Hematopoietic multipotent progenitor cell treated with erythropoietin and hydrocortisone succinate and interleukin-3 and kit ligand, for 6 days (in vitro differentiated cells): ENCODE measurements around the gene UBIAD1.

Source experiments
- DNase-seq: peaks from one replicate; pipeline ENCODE4 v3.0.0-alpha.2; 2015

Gene UBIAD1

DNA sequence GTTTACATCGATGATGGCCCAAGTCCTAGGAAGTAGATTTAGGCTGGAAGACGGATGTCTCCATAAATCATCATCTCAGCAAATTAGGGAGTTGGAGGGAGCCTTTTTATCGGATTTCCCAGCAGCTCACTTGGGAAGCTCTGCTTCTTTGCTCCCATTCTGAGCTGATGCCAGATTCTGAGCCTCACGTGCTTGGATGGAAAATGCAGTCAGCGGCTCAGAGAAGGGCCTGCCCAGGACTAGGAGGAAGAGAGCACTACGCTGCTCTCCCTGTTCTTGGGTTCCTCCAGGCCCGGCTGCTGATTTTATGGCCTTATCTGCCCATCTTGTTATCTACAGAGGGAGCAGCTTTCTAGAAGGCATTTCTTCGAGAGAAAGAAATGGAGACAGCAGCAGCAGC is 42.0 kb downstream of the UBIAD1 start:
- no peak for DNase-seq

DNA sequence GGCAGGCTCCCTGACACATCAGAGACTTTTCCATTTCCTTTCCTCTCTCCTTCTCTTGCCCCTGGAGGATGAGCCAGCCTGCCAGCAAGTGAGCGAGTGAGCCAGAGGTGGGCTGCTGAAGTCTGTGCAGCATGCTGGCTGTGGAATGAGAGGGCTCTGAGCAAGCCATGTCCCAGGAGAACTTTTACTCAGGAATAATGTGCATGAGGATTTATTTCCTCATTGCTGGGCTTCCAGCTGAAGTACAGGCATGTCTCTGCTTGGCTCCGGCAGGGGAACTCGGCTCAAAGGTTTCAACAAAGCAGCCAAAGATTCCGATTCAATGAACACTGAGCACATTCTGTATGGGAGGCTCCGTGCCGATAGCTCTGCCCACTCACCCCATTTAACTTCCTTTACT is 43.7 kb downstream of the UBIAD1 start:
- no peak for DNase-seq

DNA sequence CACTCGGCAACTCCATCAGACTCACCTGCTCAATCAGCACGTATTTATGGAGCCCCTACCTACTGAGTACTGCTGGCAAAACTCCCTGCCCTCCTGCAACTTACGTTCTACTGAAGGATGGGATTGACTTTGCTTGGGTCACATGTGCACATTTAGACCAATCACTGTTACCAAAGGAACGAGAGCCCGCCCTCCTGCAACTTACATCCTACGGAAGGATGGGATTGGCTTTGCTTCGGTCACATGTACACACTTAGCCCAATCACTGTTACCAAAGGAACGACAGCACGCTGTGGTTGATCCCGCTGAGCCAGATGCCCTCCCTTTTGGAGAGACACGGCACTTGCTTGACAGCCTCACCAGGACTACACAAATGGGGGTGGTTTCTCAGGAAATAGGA is 46.0 kb downstream of the UBIAD1 start:
- no peak for DNase-seq

DNA sequence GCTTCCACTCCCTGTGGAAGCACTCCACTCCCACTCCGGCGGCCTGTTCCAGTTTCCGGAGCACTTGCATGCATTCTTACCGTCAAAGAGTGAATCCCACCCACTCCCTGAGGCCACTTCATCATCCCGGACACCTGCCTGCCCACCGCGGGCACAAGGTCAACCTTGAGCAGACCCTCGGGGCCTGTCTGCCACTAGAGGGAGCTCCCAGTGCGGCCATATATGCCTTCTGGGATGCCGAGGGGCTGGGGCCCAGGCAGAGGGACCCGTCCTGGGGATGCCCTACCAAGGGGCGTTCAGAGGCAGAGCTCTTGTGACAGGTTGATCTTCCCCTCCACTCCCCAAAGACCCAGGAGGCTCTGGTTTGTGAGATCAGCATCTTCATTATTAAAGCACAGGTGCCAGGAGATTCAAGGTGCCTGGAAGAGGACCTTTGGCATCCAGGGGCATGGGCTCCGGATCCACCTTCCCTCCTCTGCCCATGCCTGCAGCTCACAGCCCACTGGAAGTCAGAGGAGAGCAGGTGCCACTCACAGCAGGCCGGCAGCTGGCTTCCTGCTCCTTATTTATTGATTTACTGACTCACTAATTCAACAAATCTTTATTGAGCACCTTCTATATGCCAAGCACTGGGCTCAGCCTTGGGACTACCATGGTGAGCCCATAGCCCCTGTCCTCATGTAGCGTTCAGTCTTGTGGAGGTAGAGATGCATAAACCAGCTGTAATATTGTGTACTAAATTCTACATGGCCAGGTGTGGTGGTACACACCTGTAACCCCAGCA is 47.3 kb downstream of the UBIAD1 start:
- DNase-seq, result peak; percentile 44

DNA sequence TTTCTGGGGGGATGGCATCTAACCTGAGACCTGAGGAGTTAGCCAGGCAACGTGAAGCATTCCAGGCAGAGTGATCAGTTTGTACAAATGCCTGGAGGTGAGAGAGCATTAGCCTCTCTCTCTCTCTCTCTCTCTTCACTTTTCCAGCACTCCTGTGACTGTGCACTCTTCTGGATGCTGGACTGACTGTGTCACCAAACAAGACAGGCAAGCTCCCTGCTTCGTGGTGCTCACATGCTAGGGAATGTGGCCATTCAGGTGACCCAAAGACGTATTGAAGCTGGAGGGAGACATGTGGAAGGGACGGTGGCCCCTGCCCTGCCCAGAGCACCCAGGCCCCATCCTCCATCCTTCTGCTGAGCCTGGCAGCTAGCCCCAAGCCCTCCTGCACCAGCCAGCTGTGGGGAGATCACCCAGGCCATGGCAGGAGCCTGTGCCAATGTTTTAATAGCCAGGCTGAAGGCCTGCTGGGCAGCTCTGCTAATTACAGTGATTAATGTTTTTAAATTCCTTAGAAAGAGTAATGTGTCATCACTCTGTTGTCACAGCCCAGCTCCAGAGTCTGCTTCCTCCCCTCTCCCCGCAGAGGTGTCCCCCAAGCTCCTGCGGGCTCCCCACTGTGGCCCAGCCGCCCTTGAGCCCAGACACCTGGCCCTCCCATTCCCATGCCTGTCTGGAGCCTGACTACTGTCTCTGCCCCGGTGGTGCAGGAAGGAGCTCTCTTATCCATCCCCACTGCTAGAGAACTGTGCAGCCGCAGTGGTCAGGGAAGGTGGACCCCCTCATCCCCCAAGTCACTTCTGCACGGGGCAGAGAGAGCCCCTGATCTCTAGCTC is 48.9 kb downstream of the UBIAD1 start:
- no peak for DNase-seq

DNA sequence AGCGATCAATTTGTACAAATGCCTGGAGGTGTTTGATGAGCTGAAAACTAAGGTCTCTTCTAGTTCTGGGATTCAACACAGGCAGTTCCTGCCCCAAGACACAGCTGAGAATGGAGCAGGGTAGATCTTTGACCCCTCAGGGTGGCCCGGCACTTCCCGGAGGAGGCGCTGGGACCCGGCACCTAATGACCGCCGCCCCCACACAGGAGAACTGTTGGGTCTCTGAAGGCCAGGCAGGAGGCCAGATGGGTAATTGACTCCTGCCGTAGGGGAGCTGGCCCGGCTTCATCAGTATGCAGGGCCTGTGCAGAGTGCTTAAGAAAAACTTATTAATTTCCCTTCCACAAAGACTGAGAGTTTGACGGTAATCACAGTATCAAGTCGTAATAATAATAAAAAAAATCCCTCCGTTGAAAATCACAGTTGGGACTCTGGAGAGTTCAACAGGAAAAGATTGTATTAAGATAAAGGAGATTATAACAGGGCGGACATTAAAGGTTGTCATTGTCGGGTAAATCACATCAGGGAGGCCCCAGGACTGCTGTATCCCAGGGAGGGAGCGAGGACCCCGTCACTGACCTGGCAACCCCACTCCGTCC is 51.7 kb downstream of the UBIAD1 start:
- no peak for DNase-seq

DNA sequence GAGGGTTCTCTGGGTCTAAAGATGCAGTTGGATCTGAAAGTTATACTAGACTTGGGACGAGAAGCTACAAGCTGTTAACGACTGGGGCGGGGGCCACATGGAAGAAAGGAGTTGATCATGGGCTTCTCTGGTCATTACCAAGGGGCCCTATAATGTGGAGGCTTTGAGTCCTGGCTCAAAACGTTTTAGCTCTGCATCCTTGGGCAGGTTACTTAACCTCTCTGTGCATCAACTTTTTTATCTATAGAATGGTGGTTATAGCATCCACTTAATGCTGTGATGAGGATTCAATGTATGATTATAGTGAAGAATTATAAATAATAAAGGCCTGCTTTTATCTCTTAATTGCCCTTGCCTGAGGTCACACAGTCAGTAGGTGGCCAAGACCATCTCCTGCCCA is 53.1 kb downstream of the UBIAD1 start:
- DNase-seq, result no peak

DNA sequence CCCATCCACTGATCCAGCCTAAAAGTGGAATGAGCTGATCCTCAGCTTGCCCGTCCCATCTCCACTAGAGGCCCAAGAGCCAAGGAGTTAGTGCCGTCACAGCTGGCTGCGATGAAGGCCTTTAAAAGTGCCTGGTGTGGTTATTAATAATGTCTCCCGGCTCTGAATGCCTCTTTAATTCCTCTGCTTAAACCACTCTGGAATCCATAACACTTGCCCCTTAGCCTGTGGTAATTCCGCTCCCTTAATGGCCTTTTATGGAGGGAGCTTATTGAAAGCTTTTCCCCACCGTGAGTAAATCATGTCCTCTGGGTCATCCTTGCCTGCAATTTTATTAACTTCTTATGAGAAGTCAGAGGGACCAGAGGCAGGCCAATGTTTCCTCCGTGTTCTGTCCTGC is 55.4 kb downstream of the UBIAD1 start:
- DNase-seq, result no peak

DNA sequence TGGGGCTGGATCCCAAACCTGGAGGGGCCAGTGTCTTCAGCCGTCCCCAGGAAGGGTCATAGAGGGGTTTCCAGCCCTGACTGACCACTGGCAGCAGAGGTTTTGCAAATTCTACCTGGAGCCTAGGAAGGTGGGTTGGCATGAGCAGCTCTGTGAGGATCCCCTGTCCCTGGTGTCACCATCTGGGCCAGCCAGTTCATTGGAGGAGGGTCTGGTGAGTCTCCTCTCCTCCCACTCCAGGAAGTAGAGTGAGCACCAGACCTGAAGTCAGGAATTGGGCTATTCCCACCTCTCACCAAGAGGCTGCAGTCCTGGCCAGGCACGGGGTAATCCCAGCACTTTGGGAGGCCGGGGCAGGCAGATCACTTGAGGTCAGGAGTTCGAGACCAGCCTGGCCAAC is 57.4 kb downstream of the UBIAD1 start:
- DNase-seq, result no peak

DNA sequence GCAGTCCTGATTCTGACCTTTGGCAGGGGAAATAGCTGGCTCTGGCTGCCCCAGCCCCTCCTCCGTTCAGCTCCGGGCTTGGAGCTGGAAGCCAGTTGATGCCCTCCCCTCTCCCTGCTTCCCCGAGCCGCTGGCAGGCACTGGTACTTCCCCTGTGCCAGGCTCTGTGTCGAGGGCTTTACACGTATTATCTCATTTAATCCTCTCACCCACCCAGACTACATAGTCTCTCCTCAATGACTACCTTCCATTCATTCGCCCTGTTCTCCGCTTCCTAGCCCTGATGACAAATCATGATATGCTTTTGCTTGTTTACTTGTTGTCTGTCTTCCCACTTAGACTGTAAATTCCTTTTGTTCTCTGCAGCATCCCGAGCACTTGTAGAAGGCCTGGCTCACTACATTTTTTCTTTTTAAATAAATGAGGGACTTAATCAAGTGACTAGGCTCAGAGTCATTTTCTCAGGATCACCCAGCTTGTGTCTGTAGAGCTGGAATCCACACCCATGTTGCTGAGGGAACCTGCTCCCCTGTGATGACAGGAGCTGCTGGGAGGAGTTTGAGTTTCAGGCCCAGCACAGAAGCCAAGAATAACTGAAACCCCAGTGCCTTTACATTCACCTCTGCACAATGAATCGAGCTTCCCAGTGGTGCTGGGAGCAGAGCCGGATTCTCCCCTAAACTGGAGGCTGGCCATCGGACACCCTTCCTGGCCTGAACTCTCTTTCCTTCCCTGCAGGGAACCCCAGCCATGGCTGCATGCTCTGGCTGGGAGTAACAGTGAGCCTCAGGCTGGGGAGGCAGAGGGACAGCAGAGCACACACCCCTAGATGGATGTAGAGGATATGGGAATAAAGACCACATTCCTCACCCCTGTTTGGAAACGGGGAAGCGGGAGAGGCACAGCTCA is 58.3 kb downstream of the UBIAD1 start:
- no peak for DNase-seq

DNA sequence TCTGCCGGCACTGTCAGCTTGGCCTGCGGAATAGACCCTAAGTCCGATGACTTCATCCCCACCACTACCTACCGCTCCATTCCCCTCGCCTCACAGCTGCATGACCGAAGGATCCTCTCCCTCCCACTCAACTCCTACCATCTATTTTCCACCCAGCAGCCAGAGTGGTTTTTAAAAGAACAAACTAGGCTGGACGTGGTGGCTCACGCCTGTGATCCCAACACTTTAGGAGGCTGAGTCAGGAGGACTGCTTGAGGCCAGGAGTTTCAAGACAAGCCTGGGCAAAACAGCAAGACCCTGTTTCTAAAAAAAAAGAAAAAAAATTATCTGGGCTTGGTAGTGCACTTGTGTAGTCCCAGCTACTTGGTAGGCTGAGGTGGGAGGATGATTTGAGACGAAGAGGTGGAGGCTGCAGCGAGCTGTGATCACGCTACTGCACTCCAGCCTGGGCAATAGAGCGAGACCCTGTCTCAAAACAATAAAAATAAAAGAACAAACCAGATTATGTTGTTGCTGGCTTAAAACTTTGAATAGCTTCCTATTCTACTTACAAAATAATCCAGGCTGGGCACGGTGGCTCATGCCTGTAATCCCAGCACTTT is 59.0 kb downstream of the UBIAD1 start:
- no peak for DNase-seq

DNA sequence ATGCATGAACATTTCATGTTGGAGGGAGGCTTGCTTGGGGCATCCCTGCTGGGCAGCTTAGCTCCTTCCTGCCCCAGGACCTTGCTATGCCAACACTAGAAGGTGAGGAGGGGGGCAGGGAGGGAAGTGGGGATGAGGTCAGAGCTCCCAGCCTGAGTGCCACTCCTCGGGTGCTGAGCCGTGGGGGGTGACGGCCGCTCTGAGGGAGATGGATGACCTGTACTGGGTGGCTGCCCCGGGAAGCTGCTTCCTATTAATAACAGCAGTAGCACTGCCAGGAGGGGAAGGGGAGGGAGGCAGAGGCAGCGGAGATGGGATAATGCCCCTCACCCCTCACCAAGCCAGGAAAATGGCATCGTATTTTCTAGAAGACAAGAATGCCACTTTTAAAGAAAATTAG is 60.6 kb downstream of the UBIAD1 start:
- no peak for DNase-seq

DNA sequence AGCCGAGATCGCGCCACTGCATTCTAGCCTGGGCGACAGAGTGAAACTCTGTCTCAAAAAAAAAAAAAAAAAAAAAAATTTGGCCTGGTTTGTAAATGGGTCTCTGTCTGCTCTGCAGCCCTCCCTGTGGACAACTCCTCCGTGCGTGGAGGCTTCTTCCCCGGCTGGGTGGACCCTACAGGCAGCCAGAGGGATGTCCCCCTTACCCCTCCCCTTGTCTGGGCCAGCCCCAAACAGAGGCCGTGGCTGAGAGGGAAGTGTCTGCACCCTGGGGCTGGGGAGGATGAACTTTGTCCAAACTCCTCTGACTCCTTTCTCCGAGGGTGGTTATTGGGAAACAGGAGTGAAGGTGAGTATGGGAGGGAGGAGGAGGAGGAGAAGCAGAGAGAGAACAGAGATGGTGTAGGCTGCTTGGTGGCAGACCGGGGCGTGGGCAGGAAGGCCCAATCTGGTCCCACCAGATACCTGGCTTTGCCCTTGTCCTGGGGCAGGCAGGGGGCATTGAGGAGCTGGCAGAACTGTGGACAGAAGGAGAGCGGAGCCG is 61.3 kb downstream of the UBIAD1 start:
- DNase-seq, result no peak

DNA sequence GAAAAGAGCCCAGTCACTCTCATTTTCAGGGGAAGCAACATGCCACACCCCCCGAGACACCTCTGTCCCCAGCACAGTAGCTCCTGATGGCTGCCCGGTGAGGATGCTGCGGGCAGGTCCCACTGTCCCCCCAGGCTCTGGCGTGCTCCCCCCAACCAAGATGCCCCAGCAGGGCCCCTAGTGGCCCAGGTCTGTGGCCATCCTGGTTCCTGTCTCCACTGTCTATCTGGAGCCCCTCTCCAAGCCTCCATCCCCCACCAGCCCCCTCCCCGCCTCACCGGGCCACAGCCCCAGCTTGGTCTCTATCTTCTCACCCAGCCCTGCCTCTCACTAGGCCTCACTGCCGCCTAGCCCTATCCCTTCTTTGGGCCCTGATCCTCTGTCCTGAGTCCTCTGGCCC is 61.8 kb downstream of the UBIAD1 start:
- no peak for DNase-seq

DNA sequence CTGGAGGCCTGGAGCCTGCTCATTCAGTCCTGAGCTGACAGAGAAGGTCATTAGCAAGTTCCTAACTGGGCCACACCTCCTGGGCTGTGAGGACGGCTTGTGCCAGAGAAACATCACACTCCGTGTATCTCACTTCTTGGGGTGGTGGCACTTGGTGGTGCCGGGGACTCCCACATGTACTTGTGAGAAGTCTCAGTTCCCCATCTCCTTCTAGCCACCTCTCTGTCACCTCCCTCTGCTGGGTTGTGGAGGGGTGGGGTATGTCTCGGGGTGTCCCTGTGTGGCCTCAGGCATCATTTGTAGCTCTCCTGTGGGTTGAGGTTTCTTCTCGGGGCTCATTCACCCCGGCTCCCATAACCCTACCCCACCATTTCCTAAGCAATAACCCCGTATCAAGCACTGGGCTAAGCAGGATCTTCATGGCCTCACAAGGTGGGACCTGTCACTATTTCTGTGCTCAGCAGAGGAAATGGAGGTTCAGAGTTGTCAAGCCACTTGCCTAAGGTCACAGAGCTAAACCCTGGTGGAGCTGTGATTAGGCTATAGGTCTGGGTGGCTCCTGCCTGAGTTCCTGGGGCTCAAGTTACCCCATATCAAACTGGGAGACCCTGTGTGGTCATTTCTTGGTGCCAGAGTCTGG is 62.5 kb downstream of the UBIAD1 start:
- no peak for DNase-seq

DNA sequence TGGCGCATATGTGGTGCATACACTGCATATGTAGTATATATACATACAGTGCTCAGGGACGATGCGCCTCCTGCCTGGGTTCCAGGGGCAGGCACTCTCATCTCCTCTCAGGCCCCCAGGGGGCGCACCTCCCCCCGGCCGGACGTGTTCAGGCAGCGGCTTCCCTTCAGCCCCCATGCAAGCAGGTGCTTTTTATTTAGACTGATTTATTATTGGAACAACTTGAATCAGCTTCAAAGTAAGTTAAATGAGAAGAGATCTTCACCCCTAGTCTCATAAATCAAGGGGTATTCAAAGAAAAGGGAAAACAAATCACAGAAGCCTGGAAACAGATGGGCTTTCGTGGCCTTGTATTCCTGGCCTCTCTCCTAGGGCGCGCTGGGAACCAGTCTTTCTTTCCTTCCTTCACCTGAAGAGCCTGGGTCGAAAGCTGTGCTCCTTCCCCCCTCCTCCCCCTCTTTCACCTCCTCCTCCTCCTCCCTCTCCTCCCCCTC is 64.6 kb downstream of the UBIAD1 start:
- DNase-seq, result peak; percentile 78
